Heart left ventricle (tissue), 13 donors: Measurements from ENCODE around the gene KIF26B.

Experiments
- POLR2A ChIP-seq, 2 donors: fragments of 450-650 bp; IDR thresholded peaks; one replicate each; pipeline ENCODE4 v1.6.1; 2017; ENCODE audit warnings: antibody characterized with exemption in 2 of 2, mild to moderate bottlenecking in 2 of 2, moderate library complexity in 2 of 2
- TF ChIP-seq, protein P1 (sequence below), 12 donors: fragments of 200-600 bp; sonication (generic) in 4 of 12; IDR thresholded peaks; one replicate each; pipeline versions ENCODE4 v1.5.0 to v1.8.0; 2018 to 2022; ENCODE audit warnings: antibody characterized with exemption in 12 of 12, mild to moderate bottlenecking in 5 of 12
- donor health status: ischemic (EF 13 %, LVEDD 7.1; RV severe dilation, severe dysfunction).
- donor health status: DM: no; HTN: yes; CAD: no.
- donor health status: DM: no; HTN: no; CAD: no.
- donor health status: ischemic (EF 25% LVEDD 6.9; RV normal size, moderate dysfunction).
- donor health status: ischemic (EF 25% LVEDD 5.7; RV mildly dilated, moderate dysfunction).
- donor health status: ischemic (EF 35%, LVEDD 5.7; RV mildly dilated, moderate dysfunction).
- donor health status: nonischemic (EF 11% LVEDD 7.7; RV severe dilation, severe dysfunction).
- donor health status: DM: yes; HTN: yes; CAD: no.
- donor health status: PGD.
- donor health status: ischemic (EF 29% LVEDD 5.4; RV normal size, mild dysfunction).
- donor health status: nonischemic (EF 23%, LVEDD 6.1; RV moderate dilation, normal function).

DNA sequence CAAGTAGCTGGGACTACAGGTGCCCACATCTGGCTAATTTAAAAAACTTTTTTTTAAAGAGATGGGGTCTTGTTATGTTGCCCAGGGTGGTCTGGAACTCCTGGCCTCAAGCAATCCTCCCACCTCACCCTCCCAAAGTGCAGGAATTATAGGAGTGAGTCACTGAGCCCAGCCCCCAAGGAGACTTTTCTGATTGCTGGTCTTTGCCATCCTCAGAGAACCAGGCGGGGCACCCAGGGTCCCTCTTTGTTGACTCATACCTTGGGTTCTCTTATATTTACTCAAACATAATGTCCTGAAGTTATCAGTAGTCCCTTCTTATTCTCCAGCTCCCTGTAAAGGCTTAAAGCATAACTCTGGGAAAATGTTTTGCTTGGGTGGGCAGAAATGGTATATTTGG lies 51.1 kb downstream of the KIF26B start:
- TF ChIP-seq, protein P1, sequence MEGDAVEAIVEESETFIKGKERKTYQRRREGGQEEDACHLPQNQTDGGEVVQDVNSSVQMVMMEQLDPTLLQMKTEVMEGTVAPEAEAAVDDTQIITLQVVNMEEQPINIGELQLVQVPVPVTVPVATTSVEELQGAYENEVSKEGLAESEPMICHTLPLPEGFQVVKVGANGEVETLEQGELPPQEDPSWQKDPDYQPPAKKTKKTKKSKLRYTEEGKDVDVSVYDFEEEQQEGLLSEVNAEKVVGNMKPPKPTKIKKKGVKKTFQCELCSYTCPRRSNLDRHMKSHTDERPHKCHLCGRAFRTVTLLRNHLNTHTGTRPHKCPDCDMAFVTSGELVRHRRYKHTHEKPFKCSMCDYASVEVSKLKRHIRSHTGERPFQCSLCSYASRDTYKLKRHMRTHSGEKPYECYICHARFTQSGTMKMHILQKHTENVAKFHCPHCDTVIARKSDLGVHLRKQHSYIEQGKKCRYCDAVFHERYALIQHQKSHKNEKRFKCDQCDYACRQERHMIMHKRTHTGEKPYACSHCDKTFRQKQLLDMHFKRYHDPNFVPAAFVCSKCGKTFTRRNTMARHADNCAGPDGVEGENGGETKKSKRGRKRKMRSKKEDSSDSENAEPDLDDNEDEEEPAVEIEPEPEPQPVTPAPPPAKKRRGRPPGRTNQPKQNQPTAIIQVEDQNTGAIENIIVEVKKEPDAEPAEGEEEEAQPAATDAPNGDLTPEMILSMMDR (IDR thresholded peaks at IDR 0.05), result no peak
- TF ChIP-seq POLR2A (IDR thresholded peaks at IDR 0.05), result no peak
